Mammary epithelial cell (primary cell): Measurements from ENCODE around the gene EFEMP2.

ENCODE experiments used
- CTCF ChIP-seq, 2 donors: IDR thresholded peaks in 1 of 2; conservative IDR thresholded peaks in 1 of 2; 2 replicates each; pipeline ENCODE4 v1.5.1; 2011 to 2012; ENCODE audit warnings: inconsistent platforms in 2 of 2, low read length in 2 of 2, mild to moderate bottlenecking in 2 of 2, control low read depth in 1 of 2, low read depth in 1 of 2; ENCODE audit not compliant: insufficient read depth in 1 of 2; ENCODE audit errors: extremely low read depth in 1 of 2
- EZH2 ChIP-seq: IDR thresholded peaks from 2 replicates; pipeline ENCODE4 v1.6.1; 2012; ENCODE audit warnings: low read length, inconsistent platforms, borderline replicate concordance

GRCh38 chr11:65834202-65834601 lies 38.4 kb downstream of the EFEMP2 start:
- no peak for TF ChIP-seq CTCF (conservative IDR thresholded peaks at IDR 0.05 in 1 of 2, IDR thresholded peaks at IDR 0.05 in 1 of 2; ENCODE audit: extremely low read depth in 1 of 2, insufficient read depth in 1 of 2, low read depth in 1 of 2, low read length in 2 of 2)
- no peak for TF ChIP-seq EZH2
